Ectodermal cell (in vitro differentiated cells): ENCODE measurements around the gene ZC3H7B.

Experiments
- H3K27ac ChIP-seq: 2 replicates; pipeline ENCODE4 v1.7.0; 2013; ENCODE audit warnings: mild to moderate bottlenecking, low read depth, low read length; ENCODE audit not compliant: insufficient read depth, poor library complexity, severe bottlenecking
- H3K27me3 ChIP-seq: 2 replicates; pipeline ENCODE4 v1.7.0; 2013; ENCODE audit warnings: mild to moderate bottlenecking, low read length; ENCODE audit not compliant: insufficient read depth, control insufficient read depth, poor library complexity, severe bottlenecking
- H3K36me3 ChIP-seq: one replicate; pipeline ENCODE4 v1.7.0; 2013; ENCODE audit warnings: low read length; ENCODE audit not compliant: control insufficient read depth, insufficient read depth
- H3K4me1 ChIP-seq: one replicate; pipeline ENCODE4 v1.7.0; 2013; ENCODE audit warnings: low read length; ENCODE audit not compliant: control insufficient read depth, insufficient read depth
- H3K4me3 ChIP-seq: 2 replicates; pipeline ENCODE4 v1.7.0; 2013; ENCODE audit warnings: low read depth, low read length, control low read depth; ENCODE audit not compliant: insufficient read depth
- H3K9me3 ChIP-seq: 2 replicates; pipeline ENCODE4 v1.7.0; 2013; ENCODE audit warnings: mild to moderate bottlenecking, low read length, moderate library complexity; ENCODE audit not compliant: control insufficient read depth
- WGBS, 2 experiments: methylation state at CpG; one replicate each; pipeline ENCODE4 v1.1.7; 2013; ENCODE audit warnings: missing lambda C conversion rate in 2 of 2; 5-methylcytosine and 5-hydroxymethylcytosine counted together

Gene ZC3H7B

DNA sequence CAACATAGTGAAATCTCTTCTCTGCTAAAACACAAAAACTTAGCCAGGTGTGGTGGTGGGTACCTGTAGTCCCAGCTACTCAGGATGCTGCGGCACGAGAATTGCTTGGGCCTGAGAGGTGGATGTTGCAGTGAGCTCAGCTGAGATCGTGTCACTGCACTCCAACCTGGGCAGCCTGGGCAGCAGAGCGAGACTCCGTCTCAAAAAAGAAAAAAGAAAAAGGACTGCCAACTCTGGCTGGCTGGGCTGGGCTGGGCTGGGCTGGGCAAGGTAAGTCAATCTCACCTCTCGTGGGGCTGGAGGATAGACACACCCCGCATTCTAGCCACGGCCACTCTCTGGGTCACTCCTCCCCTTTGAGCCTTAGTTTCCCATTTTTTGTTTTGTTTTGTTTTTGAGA lies 107.3 kb downstream of the ZC3H7B start:
- H3K4me1 ChIP-seq, result peaks cover 3% of the 10 kb centered on the region
- H3K27me3 ChIP-seq, result no peaks in the 10 kb centered on the region
- no peak overlapping the region for H3K4me3 ChIP-seq
- H3K27ac ChIP-seq, result no peak overlapping the region
- 86 to 93% methylated on average over 8 of the region's 8 CpGs for WGBS, 2 experiments
- no peaks in the 10 kb centered on the region for H3K36me3 ChIP-seq
- H3K9me3 ChIP-seq, result no peaks in the 10 kb centered on the region
